ENCODE measurements around the gene NFATC2IP. TPM values are rescaled to one million over a fixed set of nuclear protein-coding genes. Genes with fewer than 3 reads are reported as not detected.

The NFATC2IP gene
- total and polyA plus RNA-seq, 9 of the 15 experiments (the other 6 are each of a cell fraction or from before 2014, with no cell fraction given): 15.6 to 106 (median 46.9) TPM

DNA sequence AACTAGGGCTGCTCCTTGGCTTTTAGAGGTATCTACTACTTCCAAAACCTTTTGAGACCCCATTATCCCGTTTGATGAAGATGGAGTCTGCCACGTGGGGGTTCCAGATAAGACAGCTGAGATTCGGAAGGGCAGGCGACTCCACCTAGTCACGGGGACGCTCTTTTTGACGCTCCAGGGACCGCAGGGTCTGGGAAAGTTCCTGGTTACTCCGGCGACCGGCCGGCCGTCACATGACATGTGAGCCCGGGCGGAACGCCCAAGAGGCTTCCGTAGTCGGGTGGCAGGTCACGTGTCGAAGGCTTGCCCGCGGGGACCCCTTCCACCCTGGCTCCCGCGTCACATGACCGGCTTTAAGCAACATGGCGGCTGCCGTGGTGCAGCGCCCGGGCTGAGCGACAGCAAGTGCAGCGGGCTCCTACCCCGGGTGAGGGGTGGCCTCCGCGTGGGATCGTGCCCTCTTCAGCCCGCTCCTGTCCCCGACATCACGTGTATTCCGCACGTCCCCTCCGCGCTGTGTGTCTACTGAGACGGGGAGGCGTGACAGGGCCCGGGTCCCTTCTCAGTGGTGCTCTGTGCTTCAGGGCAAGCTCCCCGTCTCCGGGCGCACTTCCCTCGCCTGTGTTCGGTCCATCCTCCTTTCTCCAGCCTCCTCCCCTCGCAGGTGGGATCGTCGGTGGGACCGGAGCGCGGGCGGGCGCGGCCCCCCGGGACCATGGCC lies 23.9 kb downstream of the NFATC2IP start, which contains the start of gene SPNS1 (continued):
- TF ChIP-seq, protein P1, sequence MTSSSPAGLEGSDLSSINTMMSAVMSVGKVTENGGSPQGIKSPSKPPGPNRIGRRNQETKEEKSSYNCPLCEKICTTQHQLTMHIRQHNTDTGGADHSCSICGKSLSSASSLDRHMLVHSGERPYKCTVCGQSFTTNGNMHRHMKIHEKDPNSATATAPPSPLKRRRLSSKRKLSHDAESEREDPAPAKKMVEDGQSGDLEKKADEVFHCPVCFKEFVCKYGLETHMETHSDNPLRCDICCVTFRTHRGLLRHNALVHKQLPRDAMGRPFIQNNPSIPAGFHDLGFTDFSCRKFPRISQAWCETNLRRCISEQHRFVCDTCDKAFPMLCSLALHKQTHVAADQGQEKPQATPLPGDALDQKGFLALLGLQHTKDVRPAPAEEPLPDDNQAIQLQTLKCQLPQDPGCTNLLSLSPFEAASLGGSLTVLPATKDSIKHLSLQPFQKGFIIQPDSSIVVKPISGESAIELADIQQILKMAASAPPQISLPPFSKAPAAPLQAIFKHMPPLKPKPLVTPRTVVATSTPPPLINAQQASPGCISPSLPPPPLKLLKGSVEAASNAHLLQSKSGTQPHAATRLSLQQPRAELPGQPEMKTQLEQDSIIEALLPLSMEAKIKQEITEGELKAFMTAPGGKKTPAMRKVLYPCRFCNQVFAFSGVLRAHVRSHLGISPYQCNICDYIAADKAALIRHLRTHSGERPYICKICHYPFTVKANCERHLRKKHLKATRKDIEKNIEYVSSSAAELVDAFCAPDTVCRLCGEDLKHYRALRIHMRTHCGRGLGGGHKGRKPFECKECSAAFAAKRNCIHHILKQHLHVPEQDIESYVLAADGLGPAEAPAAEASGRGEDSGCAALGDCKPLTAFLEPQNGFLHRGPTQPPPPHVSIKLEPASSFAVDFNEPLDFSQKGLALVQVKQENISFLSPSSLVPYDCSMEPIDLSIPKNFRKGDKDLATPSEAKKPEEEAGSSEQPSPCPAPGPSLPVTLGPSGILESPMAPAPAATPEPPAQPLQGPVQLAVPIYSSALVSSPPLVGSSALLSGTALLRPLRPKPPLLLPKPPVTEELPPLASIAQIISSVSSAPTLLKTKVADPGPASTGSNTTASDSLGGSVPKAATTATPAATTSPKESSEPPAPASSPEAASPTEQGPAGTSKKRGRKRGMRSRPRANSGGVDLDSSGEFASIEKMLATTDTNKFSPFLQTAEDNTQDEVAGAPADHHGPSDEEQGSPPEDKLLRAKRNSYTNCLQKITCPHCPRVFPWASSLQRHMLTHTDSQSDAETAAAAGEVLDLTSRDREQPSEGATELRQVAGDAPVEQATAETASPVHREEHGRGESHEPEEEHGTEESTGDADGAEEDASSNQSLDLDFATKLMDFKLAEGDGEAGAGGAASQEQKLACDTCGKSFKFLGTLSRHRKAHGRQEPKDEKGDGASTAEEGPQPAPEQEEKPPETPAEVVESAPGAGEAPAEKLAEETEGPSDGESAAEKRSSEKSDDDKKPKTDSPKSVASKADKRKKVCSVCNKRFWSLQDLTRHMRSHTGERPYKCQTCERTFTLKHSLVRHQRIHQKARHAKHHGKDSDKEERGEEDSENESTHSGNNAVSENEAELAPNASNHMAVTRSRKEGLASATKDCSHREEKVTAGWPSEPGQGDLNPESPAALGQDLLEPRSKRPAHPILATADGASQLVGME (CRISPR knock-in tag; IDR thresholded peaks at IDR 0.05): peak; percentile 93
- TF ChIP-seq NCOR1 (IDR thresholded peaks at IDR 0.05) (peak; percentile 49; the same call in 1 of the 2 replicates), FOXP1 (CRISPR knock-in tag; IDR thresholded peaks at IDR 0.05) (peak; percentile 87), NCOA6 (IDR thresholded peaks at IDR 0.05) (0 out of 2 replicates have a peak, but pooled peaks have one; percentile 16), ZNF780A (CRISPR knock-in tag; IDR thresholded peaks at IDR 0.05) (no peak), SRSF7 (optimal IDR thresholded peaks at IDR 0.05; ENCODE audit: low read depth, low read length) (no peak), RCOR1 (IDR thresholded peaks at IDR 0.05; ENCODE audit: borderline replicate concordance in 1 of 2, low read depth in 2 of 2, low read length in 2 of 2) (peak in 1 of 2 experiments; percentile 88; a peak in 2 of 4 replicates), KAT8 (IDR thresholded peaks at IDR 0.05; ENCODE audit: low read depth) (peak; percentile 64; the same call in 1 of the 2 replicates), DACH1 (IDR thresholded peaks at IDR 0.05; ENCODE audit: partially characterized antibody) (peak; percentile 22)
- TF ChIP-seq, protein P2, sequence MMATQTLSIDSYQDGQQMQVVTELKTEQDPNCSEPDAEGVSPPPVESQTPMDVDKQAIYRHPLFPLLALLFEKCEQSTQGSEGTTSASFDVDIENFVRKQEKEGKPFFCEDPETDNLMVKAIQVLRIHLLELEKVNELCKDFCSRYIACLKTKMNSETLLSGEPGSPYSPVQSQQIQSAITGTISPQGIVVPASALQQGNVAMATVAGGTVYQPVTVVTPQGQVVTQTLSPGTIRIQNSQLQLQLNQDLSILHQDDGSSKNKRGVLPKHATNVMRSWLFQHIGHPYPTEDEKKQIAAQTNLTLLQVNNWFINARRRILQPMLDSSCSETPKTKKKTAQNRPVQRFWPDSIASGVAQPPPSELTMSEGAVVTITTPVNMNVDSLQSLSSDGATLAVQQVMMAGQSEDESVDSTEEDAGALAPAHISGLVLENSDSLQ (IDR thresholded peaks at IDR 0.05): peak; percentile 66
- TF ChIP-seq, protein P3, sequence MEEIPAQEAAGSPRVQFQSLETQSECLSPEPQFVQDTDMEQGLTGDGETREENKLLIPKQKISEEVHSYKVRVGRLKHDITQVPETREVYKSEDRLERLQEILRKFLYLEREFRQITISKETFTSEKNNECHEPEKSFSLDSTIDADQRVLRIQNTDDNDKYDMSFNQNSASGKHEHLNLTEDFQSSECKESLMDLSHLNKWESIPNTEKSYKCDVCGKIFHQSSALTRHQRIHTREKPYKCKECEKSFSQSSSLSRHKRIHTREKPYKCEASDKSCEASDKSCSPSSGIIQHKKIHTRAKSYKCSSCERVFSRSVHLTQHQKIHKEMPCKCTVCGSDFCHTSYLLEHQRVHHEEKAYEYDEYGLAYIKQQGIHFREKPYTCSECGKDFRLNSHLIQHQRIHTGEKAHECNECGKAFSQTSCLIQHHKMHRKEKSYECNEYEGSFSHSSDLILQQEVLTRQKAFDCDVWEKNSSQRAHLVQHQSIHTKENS (CRISPR knock-in tag; IDR thresholded peaks at IDR 0.05): no peak
- TF ChIP-seq, protein P4, sequence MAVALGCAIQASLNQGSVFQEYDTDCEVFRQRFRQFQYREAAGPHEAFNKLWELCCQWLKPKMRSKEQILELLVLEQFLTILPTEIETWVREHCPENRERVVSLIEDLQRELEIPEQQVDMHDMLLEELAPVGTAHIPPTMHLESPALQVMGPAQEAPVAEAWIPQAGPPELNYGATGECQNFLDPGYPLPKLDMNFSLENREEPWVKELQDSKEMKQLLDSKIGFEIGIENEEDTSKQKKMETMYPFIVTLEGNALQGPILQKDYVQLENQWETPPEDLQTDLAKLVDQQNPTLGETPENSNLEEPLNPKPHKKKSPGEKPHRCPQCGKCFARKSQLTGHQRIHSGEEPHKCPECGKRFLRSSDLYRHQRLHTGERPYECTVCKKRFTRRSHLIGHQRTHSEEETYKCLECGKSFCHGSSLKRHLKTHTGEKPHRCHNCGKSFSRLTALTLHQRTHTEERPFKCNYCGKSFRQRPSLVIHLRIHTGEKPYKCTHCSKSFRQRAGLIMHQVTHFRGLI (CRISPR knock-in tag; IDR thresholded peaks at IDR 0.05): 0 out of 2 replicates have a peak, but pooled peaks have one; percentile 29
- TF ChIP-seq, protein P5, sequence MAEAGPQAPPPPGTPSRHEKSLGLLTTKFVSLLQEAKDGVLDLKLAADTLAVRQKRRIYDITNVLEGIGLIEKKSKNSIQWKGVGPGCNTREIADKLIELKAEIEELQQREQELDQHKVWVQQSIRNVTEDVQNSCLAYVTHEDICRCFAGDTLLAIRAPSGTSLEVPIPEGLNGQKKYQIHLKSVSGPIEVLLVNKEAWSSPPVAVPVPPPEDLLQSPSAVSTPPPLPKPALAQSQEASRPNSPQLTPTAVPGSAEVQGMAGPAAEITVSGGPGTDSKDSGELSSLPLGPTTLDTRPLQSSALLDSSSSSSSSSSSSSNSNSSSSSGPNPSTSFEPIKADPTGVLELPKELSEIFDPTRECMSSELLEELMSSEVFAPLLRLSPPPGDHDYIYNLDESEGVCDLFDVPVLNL (CRISPR knock-in tag; IDR thresholded peaks at IDR 0.05; ENCODE audit: low read depth): peak; percentile 78
- TF ChIP-seq, protein P6, sequence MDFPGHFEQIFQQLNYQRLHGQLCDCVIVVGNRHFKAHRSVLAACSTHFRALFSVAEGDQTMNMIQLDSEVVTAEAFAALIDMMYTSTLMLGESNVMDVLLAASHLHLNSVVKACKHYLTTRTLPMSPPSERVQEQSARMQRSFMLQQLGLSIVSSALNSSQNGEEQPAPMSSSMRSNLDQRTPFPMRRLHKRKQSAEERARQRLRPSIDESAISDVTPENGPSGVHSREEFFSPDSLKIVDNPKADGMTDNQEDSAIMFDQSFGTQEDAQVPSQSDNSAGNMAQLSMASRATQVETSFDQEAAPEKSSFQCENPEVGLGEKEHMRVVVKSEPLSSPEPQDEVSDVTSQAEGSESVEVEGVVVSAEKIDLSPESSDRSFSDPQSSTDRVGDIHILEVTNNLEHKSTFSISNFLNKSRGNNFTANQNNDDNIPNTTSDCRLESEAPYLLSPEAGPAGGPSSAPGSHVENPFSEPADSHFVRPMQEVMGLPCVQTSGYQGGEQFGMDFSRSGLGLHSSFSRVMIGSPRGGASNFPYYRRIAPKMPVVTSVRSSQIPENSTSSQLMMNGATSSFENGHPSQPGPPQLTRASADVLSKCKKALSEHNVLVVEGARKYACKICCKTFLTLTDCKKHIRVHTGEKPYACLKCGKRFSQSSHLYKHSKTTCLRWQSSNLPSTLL (IDR thresholded peaks at IDR 0.05): no peak

All from K562 (cell line).